ENCODE data around the gene HUS1B.

- TF ChIP-seq SRSF7 (optimal IDR thresholded peaks at IDR 0.05; ENCODE audit: low read depth, low read length) (no peak), HDAC1 (IDR thresholded peaks at IDR 0.05) (no peak), SMARCC2 (IDR thresholded peaks at IDR 0.05; ENCODE audit: low read depth) (no peak), HOMEZ (CRISPR knock-in tag; IDR thresholded peaks at IDR 0.05) (no peak), CBFB (CRISPR knock-in tag; IDR thresholded peaks at IDR 0.05) (no peak), TEAD4 (IDR thresholded peaks at IDR 0.05; ENCODE audit: low read length) (no peak), TEAD4 (CRISPR knock-in tag; IDR thresholded peaks at IDR 0.05; ENCODE audit: borderline replicate concordance) (no peak), ZKSCAN8 (CRISPR knock-in tag; IDR thresholded peaks at IDR 0.05) (no peak), MTA1 (IDR thresholded peaks at IDR 0.05; ENCODE audit: borderline replicate concordance) (no peak), SRF (CRISPR knock-in tag; IDR thresholded peaks at IDR 0.05) (no peak), EP300 (IDR thresholded peaks at IDR 0.05; ENCODE audit: low read length) (no peak), JUN (IDR thresholded peaks at IDR 0.05; ENCODE audit: borderline replicate concordance, low read depth, low read length) (no peak), JUN (CRISPR knock-in tag; IDR thresholded peaks at IDR 0.05; ENCODE audit: borderline replicate concordance) (no peak)
Observed at GRCh38 chr6:706146-706545, 49.2 kb upstream of the HUS1B start.
